ENCODE data around the gene MYL3.
"Not testable (repeated sequence)": the region's sequence is repeated elsewhere in the genome, so short reads cannot be mapped to it uniquely, and the experiment has no call there.

The MYL3 gene

DNA sequence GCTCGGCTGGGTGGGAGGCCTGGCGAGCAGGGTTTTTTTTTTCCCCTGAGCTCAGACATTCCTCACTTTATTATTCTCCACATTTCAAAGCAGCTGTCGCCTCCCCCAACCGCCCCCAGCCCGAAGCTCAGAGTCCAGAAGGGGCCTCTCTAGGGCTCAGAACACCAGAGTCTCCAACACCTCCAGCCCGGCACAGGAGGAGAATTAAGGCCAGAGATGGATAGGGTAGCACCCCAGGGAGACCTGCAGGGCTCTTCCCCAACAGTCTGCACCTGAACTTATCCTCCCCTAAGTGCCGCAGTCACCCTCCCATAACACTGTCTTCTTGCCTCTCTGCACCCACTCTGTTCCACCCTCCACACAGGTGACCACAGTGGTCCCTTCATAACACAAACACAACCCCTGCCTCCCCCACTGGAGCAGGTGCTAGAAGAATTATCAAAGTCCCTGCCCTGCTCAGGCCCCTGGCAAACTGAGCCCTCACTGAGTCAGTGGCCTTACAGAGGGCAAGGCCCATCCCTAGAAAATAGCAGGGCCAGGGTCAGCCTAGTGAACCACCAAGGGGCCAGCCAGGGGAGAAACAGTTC lies 14.1 kb downstream of the MYL3 start:
- DNase-seq, result no peak

- DNase-seq, result no peak
Measured at GRCh38 chr3:46848271-46849044, 14.8 kb downstream of the MYL3 start.

GRCh38 chr3:46847744-46848143 lies 15.5 kb downstream of the MYL3 start:
- DNase-seq, result no peak

DNA sequence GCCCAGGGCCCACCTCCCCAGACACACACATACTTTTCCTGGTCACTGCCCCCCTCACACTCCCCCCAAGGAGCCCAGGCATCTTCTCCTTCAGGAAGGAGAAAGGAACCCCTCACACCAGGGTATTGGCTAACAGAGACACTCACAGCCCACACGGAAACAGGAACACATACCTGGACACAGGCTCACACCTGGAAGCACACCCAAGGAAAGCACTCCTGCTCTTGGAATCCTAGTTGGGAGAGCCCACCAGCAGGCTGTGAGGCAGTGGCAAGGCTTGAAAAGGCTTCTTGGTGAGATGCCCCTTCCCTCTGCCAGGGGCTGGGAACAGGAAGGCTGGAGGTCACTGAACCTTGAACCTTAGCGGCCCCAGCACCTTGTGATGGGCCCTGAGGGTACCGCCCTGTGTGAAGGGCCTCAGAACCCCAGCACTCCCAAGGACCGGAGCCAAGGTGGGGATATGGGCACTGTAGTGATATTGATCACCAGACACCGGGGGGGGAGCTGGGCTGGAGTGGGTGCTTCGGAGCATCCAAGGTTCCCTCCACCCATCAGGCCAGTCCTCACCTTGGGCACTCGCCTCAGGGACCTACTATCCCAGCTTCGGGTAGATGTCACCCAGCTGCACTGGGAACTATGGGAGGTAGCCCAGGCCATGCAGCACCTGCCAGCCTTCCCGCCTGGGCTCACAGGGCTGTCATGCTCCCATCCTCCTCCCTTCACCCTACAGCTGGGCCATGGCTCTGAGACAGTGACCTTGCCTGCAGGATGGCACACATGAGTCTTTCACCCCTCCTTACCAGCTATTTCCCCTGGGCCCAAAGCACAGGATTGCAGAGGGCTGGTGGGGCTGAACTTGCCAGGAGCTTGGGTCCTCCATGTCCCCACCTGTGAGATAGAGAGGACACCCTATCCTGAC lies 16.4 kb downstream of the MYL3 start:
- DNase-seq, result no peak

- peak; percentile 72 for DNase-seq
Measured at GRCh38 chr3:46845860-46846623, 17.2 kb downstream of the MYL3 start.

GRCh38 chr3:46845397-46845859 lies 17.8 kb downstream of the MYL3 start:
- DNase-seq, result peak; percentile 59

DNA sequence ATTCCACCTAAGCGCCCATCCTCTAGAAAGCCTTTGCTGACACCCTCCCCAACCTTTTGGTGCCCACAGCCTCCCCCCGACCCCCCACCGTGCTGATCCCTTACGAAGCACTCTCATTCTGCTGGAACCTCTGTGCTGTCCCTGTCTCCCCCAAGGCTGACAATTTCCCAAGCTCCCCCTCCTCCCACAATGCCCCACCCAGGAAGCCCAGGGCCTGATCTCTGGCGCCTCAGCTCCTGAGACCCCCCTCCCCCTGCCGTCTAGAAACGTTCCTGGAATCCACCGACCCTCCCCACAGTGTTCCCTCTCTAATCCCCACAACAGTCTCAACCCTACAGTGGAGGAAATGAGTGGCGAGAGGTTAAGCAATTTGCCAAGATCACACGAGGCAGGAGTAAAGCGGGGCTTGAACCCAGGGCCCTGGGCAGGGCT lies 18.3 kb downstream of the MYL3 start:
- no peak for DNase-seq

GRCh38 chr3:46844397-46844796 lies 18.8 kb downstream of the MYL3 start:
- no peak for DNase-seq

- DNase-seq, result no peak
Measured at GRCh38 chr3:46843508-46843907, 19.7 kb downstream of the MYL3 start.

DNA sequence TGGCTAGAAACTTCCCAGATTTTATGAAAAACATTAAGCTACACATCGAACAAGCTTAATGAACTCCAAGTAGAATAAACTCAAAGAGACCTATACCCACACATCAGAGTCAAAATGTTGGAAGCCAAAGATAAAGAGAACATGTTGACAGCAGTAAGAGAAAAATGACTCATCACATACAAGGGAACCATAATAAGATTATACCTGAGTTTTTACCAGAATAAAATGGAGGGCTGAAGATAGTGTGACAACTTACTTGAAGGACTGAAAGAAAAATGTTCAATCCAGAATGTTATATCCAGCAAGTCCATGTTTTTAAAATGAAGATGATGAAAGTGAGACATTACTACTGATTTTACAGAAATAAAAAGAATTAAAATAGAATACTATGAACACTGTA lies 22.8 kb downstream of the MYL3 start:
- DNase-seq, result no peak

GRCh38 chr3:46838301-46838700 lies 24.9 kb downstream of the MYL3 start:
- no peak for DNase-seq

- no peak for DNase-seq
Measured at GRCh38 chr3:46835491-46835890, 27.8 kb downstream of the MYL3 start.

GRCh38 chr3:46835054-46835453 lies 28.2 kb downstream of the MYL3 start:
- no peak for DNase-seq

- no peak for DNase-seq
Measured at GRCh38 chr3:46833346-46834300, 29.6 kb downstream of the MYL3 start.

GRCh38 chr3:46831841-46832240 lies 31.4 kb downstream of the MYL3 start:
- DNase-seq, result no peak

DNA sequence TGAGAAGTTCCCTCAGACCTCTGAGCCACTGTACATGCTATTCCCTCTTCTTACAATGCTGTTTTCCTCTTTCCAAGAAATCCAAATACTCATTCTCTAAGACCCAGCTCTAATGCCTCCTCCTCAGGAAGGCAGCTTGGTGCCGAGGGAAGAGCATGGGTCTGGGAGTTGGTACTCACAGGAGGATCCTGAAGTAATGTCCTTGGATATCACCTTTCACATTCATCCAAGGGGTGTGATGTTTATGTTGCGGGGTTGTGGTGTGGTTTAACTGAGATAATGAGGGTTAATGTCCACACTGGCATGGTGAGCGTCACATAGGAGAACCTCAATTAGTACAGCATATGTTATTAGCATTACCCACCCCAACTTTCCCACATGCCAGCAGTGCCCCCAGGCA lies 31.9 kb downstream of the MYL3 start:
- DNase-seq, result no peak

DNA sequence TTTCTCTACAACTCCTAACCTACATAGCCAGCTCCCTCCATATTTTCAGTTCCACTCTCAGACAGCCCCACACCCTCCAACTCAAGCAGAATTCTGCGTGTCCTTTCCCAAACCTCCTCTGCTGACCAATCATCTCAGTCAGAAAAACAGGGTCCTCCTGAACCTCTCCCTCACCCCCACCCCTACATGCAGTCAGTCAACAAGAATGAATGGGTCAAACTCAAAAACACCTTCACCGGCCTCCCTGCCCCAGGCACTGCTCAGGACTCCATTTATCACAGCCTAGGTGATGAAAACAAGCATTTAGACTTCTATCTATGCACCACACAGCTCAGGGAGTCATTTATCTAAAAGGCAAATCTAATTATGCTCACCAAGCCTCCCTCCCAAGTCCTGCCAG lies 32.4 kb downstream of the MYL3 start:
- no peak for DNase-seq

DNA sequence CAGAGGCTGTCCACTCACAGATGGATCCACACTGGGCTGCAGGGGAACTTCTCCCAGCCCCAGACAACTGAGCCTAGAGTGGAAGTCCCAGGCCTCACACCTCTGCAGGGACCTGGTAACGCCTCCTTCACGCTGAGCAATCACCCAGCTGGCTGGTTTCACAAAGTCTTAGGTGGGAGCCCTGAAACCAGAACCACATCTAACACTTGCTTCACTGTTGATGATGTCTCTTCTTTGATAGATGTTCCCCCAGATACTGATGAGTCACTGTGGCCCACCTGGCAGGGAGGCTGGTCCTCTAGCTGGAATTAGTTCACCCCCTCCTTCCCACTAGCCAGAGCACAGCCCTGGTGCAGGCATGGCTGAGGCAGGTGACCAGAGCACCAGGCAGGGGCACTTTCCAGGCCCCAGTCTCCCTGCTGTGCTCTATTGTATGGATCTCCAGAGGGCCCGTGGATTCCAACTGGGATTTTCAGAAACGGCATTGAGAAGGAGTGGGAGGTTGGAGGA lies 33.5 kb downstream of the MYL3 start:
- no peak for DNase-seq

GRCh38 chr3:46825450-46825849 lies 37.8 kb downstream of the MYL3 start:
- DNase-seq, result no peak

- DNase-seq, result no peak
Measured at GRCh38 chr3:46824211-46824970, 38.9 kb downstream of the MYL3 start.

- not testable (repeated sequence) for DNase-seq
Measured at GRCh38 chr3:46823314-46823713, 39.9 kb downstream of the MYL3 start.
